ENCODE data around the gene PKMYT1. TPM values are rescaled to one million over a fixed set of nuclear protein-coding genes. Genes with fewer than 3 reads are reported as not detected.

Gene PKMYT1
- total and polyA plus RNA-seq, 2 of the 4 experiments (the other 2 are of a cell fraction), result 1.8 to 14.9 TPM

DNA sequence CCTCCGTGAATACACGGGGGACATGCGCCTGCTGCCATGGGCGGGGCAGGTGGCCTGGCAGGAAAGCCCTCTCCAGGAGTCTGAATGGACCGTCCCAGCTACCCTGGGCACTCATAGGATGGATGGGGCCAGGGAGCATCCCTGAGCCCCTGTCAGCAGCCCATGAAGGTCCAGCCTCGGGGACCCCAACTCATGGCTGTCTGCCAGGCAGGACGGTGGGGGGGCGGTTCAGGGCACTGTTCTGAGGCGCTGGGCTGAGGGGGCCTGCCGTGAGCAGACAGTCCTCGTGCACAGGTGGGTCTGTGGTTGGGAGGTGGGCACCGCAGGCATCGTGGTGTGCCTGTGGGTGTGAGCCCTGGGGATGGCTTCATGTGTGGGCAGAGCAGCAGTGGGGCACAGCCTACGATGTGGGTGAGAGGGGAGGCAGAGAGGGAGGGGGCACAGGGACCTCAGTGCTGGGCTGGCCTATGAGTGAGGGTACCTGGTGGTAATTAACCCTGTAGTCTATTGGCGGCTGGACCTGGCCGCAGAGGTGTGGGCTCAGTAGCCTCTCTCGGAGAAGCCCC is 6.5 kb upstream of the PKMYT1 start:
- ATAC-seq (ENCODE audit: low read depth), result no peak
- Histone ChIP-seq H4K20me1 (ENCODE audit: insufficient read depth, low read length) (no peaks in the 10 kb centered on the region), H2AK5ac (ENCODE audit: low read depth, low read length) (no peak overlapping the region), H3K9me3 (ENCODE audit: control insufficient read depth, insufficient read depth, low read length) (no peaks in the 10 kb centered on the region), H3K79me1 (ENCODE audit: low read depth in 1 of 2, low read length in 2 of 2) (no peaks in the 10 kb centered on the region), H3K4me3 (ENCODE audit: insufficient read depth, low read depth, low read length) (no peak overlapping the region), H3K14ac (replicated peaks; ENCODE audit: low read depth, low read length) (no peak overlapping the region), H4K8ac (ENCODE audit: low read depth in 2 of 2, low read length in 2 of 2) (no peak overlapping the region), H2BK5ac (ENCODE audit: low read depth, low read length, poor library complexity, severe bottlenecking) (no peak overlapping the region), H3K18ac (ENCODE audit: low read depth, low read length) (no peak overlapping the region), H2BK120ac (ENCODE audit: low read depth, low read length) (no peak overlapping the region), H3K36me3 (ENCODE audit: control insufficient read depth, insufficient read depth, low read length) (no peaks in the 10 kb centered on the region), H2BK15ac (ENCODE audit: low read depth, low read length) (no peak overlapping the region), H3K27ac (ENCODE audit: insufficient read depth, low read length) (no peak overlapping the region), H3K56ac (ENCODE audit: extremely low read depth, insufficient read depth, low read length) (no peak overlapping the region), H2AFZ (replicated peaks; ENCODE audit: low read length, poor library complexity) (no peak overlapping the region), H2AK9ac (replicated peaks; ENCODE audit: low read depth, low read length, poor library complexity) (no peak overlapping the region), H3K9ac (ENCODE audit: low read depth, low read length) (no peak overlapping the region), H3K27me3 (ENCODE audit: control insufficient read depth, insufficient read depth, low read length) (peaks cover 21% of the 10 kb centered on the region), H3K9me1 (ENCODE audit: insufficient read depth, low read length) (0 out of 2 replicates have a peak, but pooled peaks cover 2% of the 10 kb centered on the region), H2BK20ac (ENCODE audit: low read depth, low read length) (no peak overlapping the region), H3K23ac (ENCODE audit: low read depth, low read length) (no peak overlapping the region), H4K91ac (ENCODE audit: insufficient read depth, low read depth, low read length) (no peak overlapping the region), H3K4me2 (ENCODE audit: low read depth, low read length) (no peak overlapping the region), H4K5ac (ENCODE audit: low read depth, low read length) (no peak overlapping the region), H3K4ac (ENCODE audit: low read depth, low read length) (no peak overlapping the region), H3K4me1 (ENCODE audit: control insufficient read depth, insufficient read depth, low read length) (peaks cover 2% of the 10 kb centered on the region; the same call in 1 of the 2 replicates)
- in situ Hi-C loops (cut with MboI; ENCODE audit: low sequenced_read_pairs), result no loop called here
- no peak for TF ChIP-seq CEBPB (IDR thresholded peaks at IDR 0.05; ENCODE audit: low read depth, low read length)
- TF ChIP-seq POLR2A (IDR thresholded peaks at IDR 0.05; ENCODE audit: low read depth, low read length), result no peak
- TF ChIP-seq BHLHE40 (IDR thresholded peaks at IDR 0.05; ENCODE audit: low read depth, low read length), result no peak
- no peak for TF ChIP-seq CHD1 (IDR thresholded peaks at IDR 0.05; ENCODE audit: low read depth, low read length)
- TF ChIP-seq, protein P1, sequence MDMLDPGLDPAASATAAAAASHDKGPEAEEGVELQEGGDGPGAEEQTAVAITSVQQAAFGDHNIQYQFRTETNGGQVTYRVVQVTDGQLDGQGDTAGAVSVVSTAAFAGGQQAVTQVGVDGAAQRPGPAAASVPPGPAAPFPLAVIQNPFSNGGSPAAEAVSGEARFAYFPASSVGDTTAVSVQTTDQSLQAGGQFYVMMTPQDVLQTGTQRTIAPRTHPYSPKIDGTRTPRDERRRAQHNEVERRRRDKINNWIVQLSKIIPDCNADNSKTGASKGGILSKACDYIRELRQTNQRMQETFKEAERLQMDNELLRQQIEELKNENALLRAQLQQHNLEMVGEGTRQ (IDR thresholded peaks at IDR 0.05; ENCODE audit: low read depth, low read length), result no peak
- TF ChIP-seq, protein P2, sequence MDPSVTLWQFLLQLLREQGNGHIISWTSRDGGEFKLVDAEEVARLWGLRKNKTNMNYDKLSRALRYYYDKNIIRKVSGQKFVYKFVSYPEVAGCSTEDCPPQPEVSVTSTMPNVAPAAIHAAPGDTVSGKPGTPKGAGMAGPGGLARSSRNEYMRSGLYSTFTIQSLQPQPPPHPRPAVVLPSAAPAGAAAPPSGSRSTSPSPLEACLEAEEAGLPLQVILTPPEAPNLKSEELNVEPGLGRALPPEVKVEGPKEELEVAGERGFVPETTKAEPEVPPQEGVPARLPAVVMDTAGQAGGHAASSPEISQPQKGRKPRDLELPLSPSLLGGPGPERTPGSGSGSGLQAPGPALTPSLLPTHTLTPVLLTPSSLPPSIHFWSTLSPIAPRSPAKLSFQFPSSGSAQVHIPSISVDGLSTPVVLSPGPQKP (IDR thresholded peaks at IDR 0.05; ENCODE audit: borderline replicate concordance, low read depth, low read length), result no peak
- TF ChIP-seq RFX5 (IDR thresholded peaks at IDR 0.05; ENCODE audit: low read depth, low read length), result no peak
- TF ChIP-seq MAFK (IDR thresholded peaks at IDR 0.05; ENCODE audit: low read depth, low read length), result no peak
- no peak for TF ChIP-seq FOS (IDR thresholded peaks at IDR 0.05; ENCODE audit: low read depth, low read length)
- TF ChIP-seq RAD21 (IDR thresholded peaks at IDR 0.05; ENCODE audit: low read length), result no peak
- no peak for TF ChIP-seq SMC3 (IDR thresholded peaks at IDR 0.05; ENCODE audit: low read depth, low read length)
- TF ChIP-seq MAZ (IDR thresholded peaks at IDR 0.05; ENCODE audit: borderline replicate concordance, low read depth, low read length), result no peak
- TF ChIP-seq, protein P3, sequence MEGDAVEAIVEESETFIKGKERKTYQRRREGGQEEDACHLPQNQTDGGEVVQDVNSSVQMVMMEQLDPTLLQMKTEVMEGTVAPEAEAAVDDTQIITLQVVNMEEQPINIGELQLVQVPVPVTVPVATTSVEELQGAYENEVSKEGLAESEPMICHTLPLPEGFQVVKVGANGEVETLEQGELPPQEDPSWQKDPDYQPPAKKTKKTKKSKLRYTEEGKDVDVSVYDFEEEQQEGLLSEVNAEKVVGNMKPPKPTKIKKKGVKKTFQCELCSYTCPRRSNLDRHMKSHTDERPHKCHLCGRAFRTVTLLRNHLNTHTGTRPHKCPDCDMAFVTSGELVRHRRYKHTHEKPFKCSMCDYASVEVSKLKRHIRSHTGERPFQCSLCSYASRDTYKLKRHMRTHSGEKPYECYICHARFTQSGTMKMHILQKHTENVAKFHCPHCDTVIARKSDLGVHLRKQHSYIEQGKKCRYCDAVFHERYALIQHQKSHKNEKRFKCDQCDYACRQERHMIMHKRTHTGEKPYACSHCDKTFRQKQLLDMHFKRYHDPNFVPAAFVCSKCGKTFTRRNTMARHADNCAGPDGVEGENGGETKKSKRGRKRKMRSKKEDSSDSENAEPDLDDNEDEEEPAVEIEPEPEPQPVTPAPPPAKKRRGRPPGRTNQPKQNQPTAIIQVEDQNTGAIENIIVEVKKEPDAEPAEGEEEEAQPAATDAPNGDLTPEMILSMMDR (conservative IDR thresholded peaks at IDR 0.05; ENCODE audit: low read depth, low read length), result no peak
- no peak for TF ChIP-seq NFE2L2 (IDR thresholded peaks at IDR 0.05; ENCODE audit: low read depth, low read length)
- TF ChIP-seq RCOR1 (IDR thresholded peaks at IDR 0.05; ENCODE audit: insufficient replicate concordance, low read length), result no peak
- no peak for TF ChIP-seq MXI1 (IDR thresholded peaks at IDR 0.05; ENCODE audit: borderline replicate concordance, low read depth, low read length)
- ChIA-PET POLR2A (ENCODE audit: unreplicated experiment) (no interaction called here), CTCF (interaction anchor here (0.6 to 0.7 kb wide), 2 partner anchors 15 to 1324 kb away, joined by 3 read pairs; no protein-coding TSS in a partner anchor)
- no peak for DNase-seq
- intact Hi-C loops (cut with micrococcal nuclease), result no loop called here
- dilution Hi-C loops (cut with HindIII; ENCODE audit: low sequenced_read_pairs, unreplicated experiment), result no loop called here
- BruUV-seq (replicated peaks), result no TSS peak
- 77% methylated on average over 3 of the region's 17 CpGs; no CpG with 5 or more reads in 1 of the 2 experiments for WGBS, 2 experiments (ENCODE audit: extremely low coverage in 2 of 2, insufficient read length in 1 of 2)
